NCI-H345 treated with DMSO at 0.1 percent for 48 hours (cell line): ENCODE data around the gene LIN54.
"Not testable (repeated sequence)": the region's sequence is repeated elsewhere in the genome, so short reads cannot be mapped to it uniquely, and the experiment has no call there.

Experiments
- DNase-seq: peaks from one replicate; lab custom pipeline; 2025; ENCODE audit not compliant: unreplicated experiment; lab: John Stamatoyannopoulos, UW

Gene LIN54

GRCh38 chr4:82951196-82951595 lies 59.4 kb downstream of the LIN54 start:
- DNase-seq: no peak

DNA sequence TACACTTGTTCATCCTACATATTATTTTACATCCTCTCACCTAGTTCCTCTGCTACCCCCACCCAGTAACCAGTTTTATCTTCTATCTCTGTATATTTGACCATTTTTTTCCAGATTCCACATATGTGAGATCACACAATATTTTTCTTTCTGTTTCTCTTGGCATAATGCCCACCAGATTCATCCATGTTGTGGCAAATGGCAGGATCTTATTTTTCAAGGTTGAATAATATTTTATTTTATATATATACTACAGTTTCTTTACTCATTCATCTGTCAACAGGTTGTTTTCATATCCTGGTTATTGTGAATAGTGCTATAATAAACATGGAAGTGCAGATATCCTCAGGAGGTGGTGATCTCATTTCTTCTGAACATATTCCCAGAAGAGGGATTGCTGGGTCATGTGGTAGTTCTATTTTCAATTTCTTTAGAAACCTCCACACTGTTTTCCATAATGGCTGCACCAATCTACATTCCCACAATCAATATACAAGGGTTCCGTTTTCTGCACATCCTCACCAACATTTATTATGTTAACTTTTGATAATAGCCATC lies 61.9 kb downstream of the LIN54 start:
- no peak for DNase-seq

DNA sequence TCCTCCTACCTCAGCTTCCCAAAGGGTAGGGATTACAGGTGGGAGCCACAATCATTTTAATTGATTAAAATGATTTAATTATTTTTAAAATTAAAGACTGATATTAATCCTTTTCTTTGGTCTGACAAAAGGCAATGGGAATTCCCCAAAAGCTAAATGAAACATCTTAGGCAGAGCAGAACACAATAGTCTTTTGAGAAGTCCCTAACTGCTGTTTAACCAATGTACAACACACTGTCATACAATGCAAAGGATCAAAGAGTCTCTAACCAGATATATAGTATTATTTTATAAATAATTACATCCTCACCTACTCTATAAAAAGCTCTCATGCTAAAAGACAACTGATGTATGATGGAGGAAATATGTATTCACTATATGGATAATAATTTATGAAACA lies 63.1 kb downstream of the LIN54 start:
- no peak for DNase-seq

GRCh38 chr4:82939414-82939813 lies 71.2 kb downstream of the LIN54 start:
- DNase-seq: no peak

DNA sequence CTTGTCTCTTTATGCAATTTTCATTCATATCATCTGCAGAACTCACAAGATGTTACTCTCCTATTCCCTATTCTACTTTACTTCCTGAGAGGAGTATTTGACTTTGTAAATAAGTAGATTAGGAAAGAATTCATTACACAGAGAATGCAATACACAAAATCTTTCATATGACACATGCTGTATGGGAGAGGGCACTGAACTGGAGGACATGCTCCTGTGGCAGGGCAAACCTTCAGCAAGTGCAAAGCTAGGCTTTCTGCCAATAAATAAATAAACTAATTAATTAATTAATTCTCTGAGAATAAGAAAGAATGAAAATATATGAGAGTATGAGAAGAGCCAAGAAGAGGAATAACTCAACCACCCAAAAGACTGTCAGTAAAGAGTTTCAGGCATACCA lies 76.2 kb downstream of the LIN54 start:
- no peak for DNase-seq

DNA sequence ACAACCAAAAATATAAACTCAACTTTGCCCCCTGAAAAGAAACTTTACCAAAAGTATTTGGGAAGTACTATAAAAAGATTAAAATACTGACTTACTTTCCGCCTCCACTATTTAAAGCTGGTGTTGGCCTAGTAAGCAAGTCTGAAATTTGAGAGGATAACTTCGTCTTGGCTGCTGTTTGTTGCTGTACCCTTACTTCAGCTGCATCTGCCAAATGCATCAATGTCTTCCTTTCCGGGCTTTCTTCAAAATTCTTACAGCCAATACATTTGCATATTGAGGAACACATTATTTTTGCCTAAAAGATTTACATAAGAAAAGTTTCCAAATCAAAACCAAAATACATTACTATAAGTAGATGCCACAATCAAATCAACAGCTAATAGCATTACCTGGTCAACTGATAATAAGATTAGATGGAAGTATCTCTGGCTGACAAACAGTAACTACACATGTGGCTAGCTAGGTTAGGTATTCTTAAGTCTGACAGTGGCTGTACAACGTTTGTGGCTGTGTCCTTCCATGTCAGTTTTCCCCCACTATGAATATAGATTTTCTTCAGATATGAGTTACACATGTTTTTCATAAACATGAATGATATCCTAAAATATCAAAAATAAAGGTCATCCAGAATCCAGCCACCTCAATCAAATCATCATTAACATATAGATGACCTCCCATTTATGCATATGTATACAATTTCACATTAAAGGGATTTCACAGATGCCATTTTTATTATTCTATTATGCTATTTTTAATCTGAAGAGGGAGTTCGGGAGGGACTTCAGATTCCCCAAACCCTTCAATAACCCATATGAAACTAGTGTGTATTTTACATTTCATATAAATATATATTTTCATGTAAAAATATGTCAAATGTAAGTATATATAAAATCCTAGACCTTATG lies 79.5 kb downstream of the LIN54 start:
- DNase-seq: no peak

DNA sequence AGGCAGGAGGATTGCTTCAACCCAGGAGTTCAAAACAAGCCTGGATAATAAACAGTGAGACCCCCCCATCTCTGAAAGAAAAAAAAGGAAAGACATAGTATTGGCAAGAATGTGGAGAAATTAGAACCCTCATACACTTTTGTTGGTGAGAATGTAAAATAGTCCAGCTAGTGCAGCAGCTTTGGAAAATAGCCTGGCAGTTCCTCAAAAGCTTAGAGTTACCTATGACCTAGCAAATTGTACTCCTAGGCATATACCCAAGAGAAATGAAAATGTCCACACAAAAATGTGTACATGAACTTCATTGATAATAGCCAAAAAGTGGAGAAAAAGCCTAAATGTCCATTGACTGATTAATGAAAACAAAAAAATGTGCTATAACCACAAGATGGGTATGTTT lies 88.8 kb downstream of the LIN54 start:
- no peak for DNase-seq

DNA sequence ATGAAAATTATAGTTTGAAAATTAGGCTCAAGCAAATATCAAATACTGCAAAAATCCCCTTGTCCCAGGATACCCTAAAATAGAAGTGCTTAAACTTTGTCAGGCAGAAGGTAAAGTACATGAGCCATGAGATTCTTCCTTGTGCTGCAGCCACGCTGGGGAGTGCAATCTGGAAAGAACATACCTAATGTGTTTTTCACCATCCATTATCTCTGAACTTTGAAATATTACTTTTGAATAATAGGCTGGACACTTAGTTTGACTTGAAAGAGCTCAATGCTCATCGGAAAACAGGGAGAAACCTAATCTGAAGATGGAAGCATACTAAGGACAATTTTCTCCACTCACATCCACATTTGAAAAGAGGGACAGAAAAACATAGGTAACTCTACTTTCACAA lies 91.2 kb downstream of the LIN54 start:
- no peak for DNase-seq

DNA sequence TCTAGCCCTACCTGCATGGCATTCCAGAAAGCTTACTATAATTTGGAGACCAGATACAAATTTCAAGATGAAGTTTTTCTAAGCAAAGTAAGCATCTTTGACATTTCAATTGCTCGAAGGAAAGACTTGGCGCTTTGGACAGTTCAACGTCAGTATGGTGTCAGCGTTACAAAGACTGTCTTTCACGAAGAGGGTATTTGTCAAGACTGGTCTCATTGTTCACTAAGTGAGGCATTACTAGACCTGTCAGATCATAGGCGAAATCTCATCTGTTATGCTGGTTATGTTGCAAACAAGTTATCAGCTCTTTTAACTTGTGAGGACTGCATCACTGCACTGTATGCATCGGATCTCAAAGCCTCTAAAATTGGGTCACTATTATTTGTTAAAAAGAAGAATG lies 92.5 kb downstream of the LIN54 start:
- DNase-seq: no peak

DNA sequence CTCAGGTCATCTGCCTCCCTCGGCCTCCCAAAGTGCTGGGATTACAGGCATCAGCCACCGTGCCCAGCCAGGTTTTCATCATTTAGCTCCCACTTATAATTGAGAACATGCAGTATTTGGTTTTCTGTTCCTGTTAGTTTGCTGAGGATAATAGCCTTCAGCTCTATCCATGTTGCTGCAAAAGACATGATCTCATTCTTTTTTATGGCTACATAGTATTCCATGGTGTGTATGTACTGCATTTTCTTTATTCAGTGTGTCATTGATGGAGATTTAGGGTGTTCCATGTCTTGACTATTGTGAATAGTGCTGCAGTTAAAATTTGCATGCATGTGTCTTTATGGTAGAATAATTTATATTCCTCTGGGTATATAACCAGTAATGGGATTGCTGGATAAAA lies 96.7 kb downstream of the LIN54 start:
- not testable (repeated sequence) for DNase-seq

- no peak for DNase-seq
Observed at GRCh38 chr4:82913305-82913704, 97.3 kb downstream of the LIN54 start.

GRCh38 chr4:82909326-82909725 lies 101.3 kb downstream of the LIN54 start:
- DNase-seq: no peak

GRCh38 chr4:82906469-82906868 lies 104.2 kb downstream of the LIN54 start:
- no peak for DNase-seq

DNA sequence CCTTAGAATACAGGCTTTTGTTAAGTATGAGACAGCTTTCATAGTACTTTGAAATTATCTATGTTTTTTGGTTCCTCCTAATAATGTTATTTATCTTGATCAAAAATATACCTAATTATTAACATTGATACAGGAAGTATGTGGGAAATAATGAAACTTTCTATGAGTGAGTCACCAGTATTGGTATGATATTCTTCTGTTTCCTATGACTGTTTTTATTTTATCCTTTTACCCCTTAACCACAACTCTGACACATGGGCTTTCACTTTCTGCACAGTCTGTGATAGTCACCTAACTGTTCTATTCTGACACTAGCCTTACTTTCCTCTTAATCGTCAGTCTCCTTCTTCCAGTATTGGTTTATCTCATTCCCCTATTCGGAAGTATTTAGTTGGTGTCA lies 105.4 kb downstream of the LIN54 start:
- no peak for DNase-seq

DNA sequence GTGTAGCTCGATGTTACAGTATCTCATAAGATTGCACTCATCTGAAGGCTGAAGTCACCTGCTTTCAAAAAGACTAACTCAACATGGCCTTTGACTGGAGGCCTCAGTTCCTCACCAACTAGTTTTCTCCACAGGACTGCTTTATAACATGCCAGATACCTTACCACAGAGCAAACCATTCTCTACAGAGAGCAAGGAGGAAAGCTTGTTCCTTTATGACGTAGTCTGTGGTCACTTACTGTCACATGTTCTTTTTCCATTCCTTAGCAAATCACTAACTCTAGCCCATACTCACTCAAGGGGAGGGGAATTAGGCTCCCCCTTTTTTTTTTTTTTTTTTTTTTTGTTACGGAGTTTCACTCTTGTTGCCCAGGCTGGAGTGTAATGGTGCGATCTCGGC lies 106.9 kb downstream of the LIN54 start:
- no peak for DNase-seq

DNA sequence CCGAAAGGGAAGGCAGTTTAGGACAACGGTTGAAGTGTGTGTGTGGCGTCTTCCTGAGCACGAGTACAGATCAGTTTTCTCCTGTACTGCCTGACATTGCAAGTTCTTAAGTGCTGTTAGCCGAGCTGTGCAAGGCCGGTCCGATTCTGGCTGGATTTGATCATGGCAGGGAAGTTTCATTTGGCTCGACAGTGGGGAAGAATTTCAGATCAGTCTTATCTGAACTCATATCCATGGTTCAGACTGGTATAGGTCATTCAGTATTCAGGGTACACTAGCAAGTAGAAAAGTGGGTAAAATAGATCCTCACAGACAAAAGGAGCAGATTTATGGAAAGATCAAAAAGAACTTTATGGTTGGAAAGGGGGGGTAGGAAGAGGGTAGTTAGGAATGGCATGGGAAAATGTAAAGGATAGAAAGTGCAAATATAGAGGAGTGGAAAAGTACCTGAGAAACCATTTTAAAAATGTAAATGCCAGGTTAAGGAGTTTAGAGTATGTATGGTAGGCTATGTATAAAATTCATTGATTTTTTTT lies 109.4 kb downstream of the LIN54 start:
- no peak for DNase-seq

- DNase-seq: peak; percentile 86
Observed at GRCh38 chr4:82900411-82901182, 110.0 kb downstream of the LIN54 start, which contains the start of gene THAP9. Gene THAP9 (plus strand): TSS chr4:82900735. CDS start chr4:82900803, 68 bp downstream.

DNA sequence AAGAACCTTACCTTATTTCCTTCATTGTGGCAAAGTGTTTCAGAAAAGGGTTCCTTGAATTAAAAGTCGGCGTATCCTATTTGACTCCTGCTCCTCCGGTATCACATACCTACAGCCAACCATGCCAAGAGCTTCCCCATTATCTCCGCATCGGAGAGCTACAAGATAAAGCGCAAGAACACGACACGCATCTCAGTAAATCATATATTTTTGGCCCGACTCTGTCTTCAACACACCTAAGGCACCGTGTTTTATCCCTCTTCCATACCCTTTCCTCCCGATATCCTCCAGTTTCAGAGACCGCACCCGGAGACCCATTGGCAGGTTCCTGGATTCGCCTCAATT lies 110.6 kb downstream of the LIN54 start:
- DNase-seq: no peak

GRCh38 chr4:82899374-82900065 lies 111.1 kb downstream of the LIN54 start:
- no peak for DNase-seq

GRCh38 chr4:82898322-82899243 lies 112.0 kb downstream of the LIN54 start:
- no peak for DNase-seq
